Tibial artery (tissue), 4 donors: ENCODE data around the gene CLDN6.

Experiments
- DNase-seq, 2 donors: peaks; one replicate each; pipeline ENCODE4 v3.0.0-alpha.2; 2019
- H3K27ac ChIP-seq, 2 donors: fragments of 200-600 bp; sonication (generic) in 1 of 2; 1 replicate in 1 of 2; 2 replicates in 1 of 2; pipeline ENCODE4 v1.5.1; 2018 to 2019; ENCODE audit warnings: mild to moderate bottlenecking in 1 of 2
- H3K27me3 ChIP-seq, 2 donors: fragments of 200-600 bp; sonication (generic) in 1 of 2; one replicate each; pipeline versions ENCODE4 v1.5.1 to v1.6.0; 2016 to 2019
- H3K36me3 ChIP-seq, 3 donors: fragments of 200-600 bp; sonication (generic) in 2 of 3; one replicate each; pipeline ENCODE4 v1.5.1; 2016 to 2019; ENCODE audit warnings: mild to moderate bottlenecking in 2 of 3
- H3K4me1 ChIP-seq, 4 donors: fragments of 200-600 bp; sonication (generic) in 2 of 4; 1 replicate in 3 of 4; 2 replicates in 1 of 4; pipeline ENCODE4 v1.5.1; 2016 to 2019
- H3K4me3 ChIP-seq, 2 donors: fragments of 200-600 bp; sonication (generic) in 1 of 2; 1 replicate in 1 of 2; 2 replicates in 1 of 2; pipeline ENCODE4 v1.5.1; 2018 to 2019; ENCODE audit warnings: mild to moderate bottlenecking in 2 of 2
- H3K9me3 ChIP-seq, 3 donors: fragments of 200-600 bp; sonication (generic) in 1 of 3; one replicate each; pipeline ENCODE4 v1.5.1; 2016 to 2019
- intact Hi-C: fragments of 100-400 bp; cut with DNase I; formaldehyde crosslinking; loops from one replicate; pipeline ENCODE4 v1.15.0; 2023; ENCODE audit warnings: low total_unique reads
- TF ChIP-seq, protein P1 (sequence below), 2 experiments: fragments of 200-600 bp in 1 of 2; fragments of 450-650 bp in 1 of 2; IDR thresholded peaks; one replicate each; pipeline ENCODE4 v1.5.1; 2017 to 2019; ENCODE audit warnings: antibody characterized with exemption in 2 of 2, mild to moderate bottlenecking in 1 of 2, moderate library complexity in 1 of 2

Gene CLDN6

DNA sequence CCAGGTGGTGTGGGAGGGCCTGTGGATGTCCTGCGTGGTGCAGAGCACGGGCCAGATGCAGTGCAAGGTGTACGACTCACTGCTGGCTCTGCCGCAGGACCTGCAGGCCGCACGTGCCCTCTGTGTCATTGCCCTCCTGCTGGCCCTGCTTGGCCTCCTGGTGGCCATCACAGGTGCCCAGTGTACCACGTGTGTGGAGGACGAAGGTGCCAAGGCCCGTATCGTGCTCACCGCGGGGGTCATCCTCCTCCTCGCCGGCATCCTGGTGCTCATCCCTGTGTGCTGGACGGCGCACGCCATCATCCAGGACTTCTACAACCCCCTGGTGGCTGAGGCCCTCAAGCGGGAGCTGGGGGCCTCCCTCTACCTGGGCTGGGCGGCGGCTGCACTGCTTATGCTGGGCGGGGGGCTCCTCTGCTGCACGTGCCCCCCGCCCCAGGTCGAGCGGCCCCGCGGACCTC, 4.5 kb downstream of the CLDN6 start:
- TF ChIP-seq, protein P1, sequence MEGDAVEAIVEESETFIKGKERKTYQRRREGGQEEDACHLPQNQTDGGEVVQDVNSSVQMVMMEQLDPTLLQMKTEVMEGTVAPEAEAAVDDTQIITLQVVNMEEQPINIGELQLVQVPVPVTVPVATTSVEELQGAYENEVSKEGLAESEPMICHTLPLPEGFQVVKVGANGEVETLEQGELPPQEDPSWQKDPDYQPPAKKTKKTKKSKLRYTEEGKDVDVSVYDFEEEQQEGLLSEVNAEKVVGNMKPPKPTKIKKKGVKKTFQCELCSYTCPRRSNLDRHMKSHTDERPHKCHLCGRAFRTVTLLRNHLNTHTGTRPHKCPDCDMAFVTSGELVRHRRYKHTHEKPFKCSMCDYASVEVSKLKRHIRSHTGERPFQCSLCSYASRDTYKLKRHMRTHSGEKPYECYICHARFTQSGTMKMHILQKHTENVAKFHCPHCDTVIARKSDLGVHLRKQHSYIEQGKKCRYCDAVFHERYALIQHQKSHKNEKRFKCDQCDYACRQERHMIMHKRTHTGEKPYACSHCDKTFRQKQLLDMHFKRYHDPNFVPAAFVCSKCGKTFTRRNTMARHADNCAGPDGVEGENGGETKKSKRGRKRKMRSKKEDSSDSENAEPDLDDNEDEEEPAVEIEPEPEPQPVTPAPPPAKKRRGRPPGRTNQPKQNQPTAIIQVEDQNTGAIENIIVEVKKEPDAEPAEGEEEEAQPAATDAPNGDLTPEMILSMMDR (IDR thresholded peaks at IDR 0.05) = no peak
- Histone ChIP-seq H3K4me1 (peaks cover 0 to 14% (median 3%) of the 10 kb centered on the region in 4 donors), H3K27me3 (peaks cover 6 to 70% of the 10 kb centered on the region in 2 donors), H3K27ac (no peak overlapping the region), H3K9me3 (no peaks in the 10 kb centered on the region), H3K4me3 (no peak overlapping the region), H3K36me3 (no peaks in the 10 kb centered on the region)
- no peak for DNase-seq
- intact Hi-C loops = no loop called here

DNA sequence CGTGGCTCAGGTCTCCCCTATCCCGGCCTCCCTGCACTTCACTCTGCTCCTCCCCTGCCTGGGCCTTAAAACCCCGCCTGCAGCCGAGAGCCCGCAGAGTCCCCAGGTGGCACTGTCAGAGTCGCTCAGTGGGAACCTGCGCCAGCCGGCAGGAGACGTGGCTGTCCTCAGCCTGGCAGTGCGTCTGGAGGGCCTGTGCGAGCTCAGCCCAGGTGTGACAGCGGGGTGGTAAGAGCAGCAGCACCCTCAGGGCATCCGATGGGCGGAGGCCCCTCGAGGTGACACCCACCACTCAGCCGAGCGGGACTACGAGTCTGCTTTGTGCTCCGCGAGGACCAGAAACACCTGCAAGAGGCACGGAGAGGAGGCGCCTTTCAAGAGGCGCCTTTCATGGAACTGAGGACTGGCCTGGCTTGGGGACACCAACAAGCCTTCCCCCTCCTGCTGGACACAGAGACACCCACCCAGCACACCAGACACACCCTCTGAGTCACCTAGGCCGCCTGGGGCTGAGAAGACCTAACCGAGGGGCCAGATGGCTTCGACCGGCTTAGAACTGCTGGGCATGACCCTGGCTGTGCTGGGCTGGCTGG, 5.1 kb downstream of the CLDN6 start, which contains the start of gene CLDN9:
TSS of gene CLDN9 (plus strand) at position 96 of the 593 bp plus-strand sequence. CDS start at position 536, 440 bp downstream.
- Histone ChIP-seq H3K9me3 (no peaks in the 10 kb centered on the region), H3K36me3 (no peaks in the 10 kb centered on the region), H3K27me3 (peaks cover 6 to 70% of the 10 kb centered on the region in 2 donors), H3K4me1 (peaks cover 0 to 8% (median 1%) of the 10 kb centered on the region in 4 donors), H3K27ac (no peak within 1 kb of the TSS), H3K4me3 (no peak within 1 kb of the TSS)
- TF ChIP-seq, protein P1 (IDR thresholded peaks at IDR 0.05) = no peak
- intact Hi-C loops = no loop called here
- no peak for DNase-seq

DNA sequence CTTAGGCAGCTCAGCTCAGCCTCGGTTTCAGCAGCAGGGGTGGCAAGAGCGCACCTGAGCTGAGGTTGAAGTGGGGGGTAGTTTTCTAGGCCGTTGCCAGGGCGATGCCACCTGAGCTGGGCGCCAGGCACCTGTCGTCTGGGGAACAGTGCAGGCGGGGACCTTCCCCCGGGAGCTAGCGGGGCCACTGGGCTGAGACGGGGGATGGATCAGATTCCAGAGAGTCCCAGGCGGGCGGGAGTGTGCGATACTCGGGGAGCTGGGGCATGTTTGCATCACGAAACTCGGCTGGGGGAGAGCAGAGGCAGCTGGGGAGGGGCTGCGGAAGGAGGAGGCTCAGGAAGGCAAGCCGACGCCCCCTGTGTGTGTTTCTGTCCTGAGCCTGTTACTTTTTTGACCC, 5.7 kb downstream of the CLDN6 start:
- Histone ChIP-seq H3K4me1 (peaks cover 0 to 3% (median 0%) of the 10 kb centered on the region in 4 donors), H3K27me3 (peaks cover 6 to 70% of the 10 kb centered on the region in 2 donors), H3K4me3 (no peak overlapping the region), H3K9me3 (no peaks in the 10 kb centered on the region), H3K27ac (no peak overlapping the region), H3K36me3 (no peaks in the 10 kb centered on the region)
- no peak for DNase-seq
- intact Hi-C loops = no loop called here
- TF ChIP-seq, protein P1 (IDR thresholded peaks at IDR 0.05) = no peak

DNA sequence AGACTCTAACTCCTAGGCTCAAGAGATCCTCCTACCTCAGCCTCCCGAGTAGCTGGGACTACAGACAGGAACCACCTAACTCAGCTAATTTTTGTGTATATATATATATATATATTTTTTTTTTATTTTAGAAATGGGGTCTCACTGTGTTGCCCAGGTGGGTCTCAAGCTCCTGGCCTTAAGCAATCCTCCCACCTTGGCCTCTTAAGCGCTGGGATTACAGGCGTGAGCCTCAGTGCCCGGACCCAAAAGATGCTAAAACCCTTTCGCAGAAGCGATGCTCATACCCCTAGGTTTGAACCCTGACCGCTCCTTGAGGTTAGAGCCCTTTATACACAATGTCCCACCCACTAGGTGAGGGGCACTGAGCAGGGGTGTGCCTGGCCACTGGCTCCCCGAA, 7.5 kb downstream of the CLDN6 start:
- Histone ChIP-seq H3K36me3 (no peaks in the 10 kb centered on the region), H3K27me3 (peaks cover 6 to 86% of the 10 kb centered on the region in 2 donors), H3K4me3 (no peak overlapping the region), H3K27ac (no peak overlapping the region), H3K9me3 (no peaks in the 10 kb centered on the region), H3K4me1 (peaks cover 0 to 3% (median 0%) of the 10 kb centered on the region in 4 donors)
- intact Hi-C loops = no loop called here
- DNase-seq = no peak
- TF ChIP-seq, protein P1 (IDR thresholded peaks at IDR 0.05) = no peak

DNA sequence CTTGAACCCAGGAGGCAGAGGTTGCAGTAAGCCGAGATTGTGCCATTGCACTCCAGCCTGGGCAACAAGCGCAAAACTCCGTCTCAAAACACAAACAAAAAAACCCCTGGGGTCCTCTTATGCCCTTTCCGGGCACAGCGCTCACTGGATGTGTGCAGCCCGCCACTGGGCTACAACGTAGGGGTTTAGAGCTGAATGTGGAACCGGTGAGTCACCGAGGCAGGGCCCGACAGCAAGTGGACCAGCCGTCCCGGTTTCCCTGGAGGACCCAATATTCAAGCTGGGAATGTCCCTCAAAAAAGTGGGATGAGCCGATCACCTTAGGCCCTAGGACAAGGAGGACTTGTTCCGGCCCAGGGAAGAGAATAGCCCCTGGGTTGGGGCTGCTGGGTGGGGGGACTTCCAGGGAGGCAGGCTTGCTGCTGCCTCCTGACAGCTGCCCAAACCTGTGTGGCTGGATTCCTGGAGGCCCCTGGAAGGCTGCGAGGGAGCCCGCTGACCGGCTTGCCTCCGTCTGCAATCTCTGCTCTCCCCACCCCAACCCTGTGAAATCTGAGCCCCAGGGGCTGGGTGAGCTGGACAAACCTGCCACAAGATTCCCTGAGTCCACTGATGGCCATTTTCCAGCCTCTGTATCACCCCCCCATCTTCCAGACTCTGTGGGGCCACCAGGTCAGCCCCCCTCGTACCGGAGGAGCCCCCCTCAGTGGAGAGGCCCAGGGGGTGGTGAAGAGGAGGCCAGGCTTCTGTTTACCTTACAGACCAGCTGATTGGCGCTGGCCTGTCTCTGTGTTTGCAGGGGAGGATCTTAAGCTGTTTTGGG, 8.2 kb downstream of the CLDN6 start:
- TF ChIP-seq, protein P1 (IDR thresholded peaks at IDR 0.05) = no peak
- Histone ChIP-seq H3K9me3 (no peaks in the 10 kb centered on the region), H3K27me3 (peaks cover 6 to 90% of the 10 kb centered on the region in 2 donors), H3K27ac (no peak overlapping the region), H3K4me3 (no peak overlapping the region), H3K36me3 (no peaks in the 10 kb centered on the region), H3K4me1 (peaks cover 0 to 7% (median 3%) of the 10 kb centered on the region in 4 donors)
- DNase-seq = no peak
- intact Hi-C loops = no loop called here
